NOMO-1 treated with dmso at 0.1 percent for 144 hours (cell line): ENCODE measurements around the gene MPZL2.

Experiments
- DNase-seq: peaks from one replicate; lab custom pipeline; 2025; ENCODE audit not compliant: unreplicated experiment; lab: John Stamatoyannopoulos, UW

MPZL2 gene

GRCh38 chr11:118243993-118244762, 19.9 kb downstream of the MPZL2 start:
- DNase-seq = no peak

GRCh38 chr11:118243161-118243560, 20.9 kb downstream of the MPZL2 start:
- DNase-seq = no peak

GRCh38 chr11:118241764-118242098, 22.4 kb downstream of the MPZL2 start:
- no peak for DNase-seq

- DNase-seq = peak; percentile 82
These were observed 22.9 kb downstream of the MPZL2 start for GRCh38 chr11:118240999-118241763.

- DNase-seq = no peak
These were observed 24.4 kb downstream of the MPZL2 start for GRCh38 chr11:118239509-118240205.

- DNase-seq = no peak
These were observed 25.2 kb downstream of the MPZL2 start for GRCh38 chr11:118238929-118239328.

GRCh38 chr11:118238421-118238820, 25.7 kb downstream of the MPZL2 start:
- no peak for DNase-seq

GRCh38 chr11:118236170-118236569, 27.9 kb downstream of the MPZL2 start:
- no peak for DNase-seq

GRCh38 chr11:118234833-118235232, 29.3 kb downstream of the MPZL2 start:
- no peak for DNase-seq

GRCh38 chr11:118233850-118234249, 30.2 kb downstream of the MPZL2 start:
- no peak for DNase-seq

- DNase-seq = no peak
These were observed 30.7 kb downstream of the MPZL2 start for GRCh38 chr11:118233377-118233776.

- no peak for DNase-seq
These were observed 31.4 kb downstream of the MPZL2 start for GRCh38 chr11:118232659-118233058.

- no peak for DNase-seq
These were observed 32.6 kb downstream of the MPZL2 start for GRCh38 chr11:118231461-118231860.

GRCh38 chr11:118230088-118230487, 34.0 kb downstream of the MPZL2 start:
- no peak for DNase-seq

GRCh38 chr11:118229274-118229847, 34.7 kb downstream of the MPZL2 start:
- no peak for DNase-seq

- peak; percentile 47 for DNase-seq
These were observed 36.0 kb downstream of the MPZL2 start for GRCh38 chr11:118227865-118228785.

- DNase-seq = no peak
These were observed 37.3 kb downstream of the MPZL2 start for GRCh38 chr11:118226781-118227180.

- DNase-seq = peak; percentile 75
These were observed 37.8 kb downstream of the MPZL2 start for GRCh38 chr11:118226296-118226695.

GRCh38 chr11:118224511-118225188, 39.4 kb downstream of the MPZL2 start, which contains the start of gene JAML:
Gene JAML, minus strand, starts transcription at chr11:118225011. Its CDS starts 10,145 bp downstream, at chr11:118214866.
- DNase-seq = no peak

GRCh38 chr11:118223992-118224391, 40.1 kb downstream of the MPZL2 start:
- no peak for DNase-seq
